Measurements from ENCODE around the gene RPS8.
"Not testable (repeated sequence)": the region's sequence is repeated elsewhere in the genome, so short reads cannot be mapped to it uniquely, and the experiment has no call there.

Gene RPS8

DNA sequence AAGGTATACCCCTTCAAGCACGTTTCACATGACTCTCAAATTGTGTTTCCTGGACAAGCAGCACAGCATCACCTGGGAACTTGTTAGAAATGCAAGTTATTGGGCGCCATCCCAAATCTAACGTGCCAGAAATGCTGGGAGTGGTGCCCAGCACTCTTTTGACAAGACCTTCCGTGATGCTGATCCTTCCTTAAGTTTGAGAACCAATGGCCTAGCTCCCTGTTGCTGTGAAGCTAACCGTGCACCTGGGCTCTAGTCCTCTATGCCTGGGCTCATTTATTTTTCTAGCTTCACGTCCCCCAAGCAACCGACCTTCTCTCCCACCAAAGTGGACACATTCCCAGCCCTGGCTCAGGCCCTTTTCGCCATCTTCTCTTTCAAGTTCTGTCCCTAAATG lies 8.4 kb downstream of the RPS8 start:
- no peak for DNase-seq (ENCODE audit: low read depth)

DNA sequence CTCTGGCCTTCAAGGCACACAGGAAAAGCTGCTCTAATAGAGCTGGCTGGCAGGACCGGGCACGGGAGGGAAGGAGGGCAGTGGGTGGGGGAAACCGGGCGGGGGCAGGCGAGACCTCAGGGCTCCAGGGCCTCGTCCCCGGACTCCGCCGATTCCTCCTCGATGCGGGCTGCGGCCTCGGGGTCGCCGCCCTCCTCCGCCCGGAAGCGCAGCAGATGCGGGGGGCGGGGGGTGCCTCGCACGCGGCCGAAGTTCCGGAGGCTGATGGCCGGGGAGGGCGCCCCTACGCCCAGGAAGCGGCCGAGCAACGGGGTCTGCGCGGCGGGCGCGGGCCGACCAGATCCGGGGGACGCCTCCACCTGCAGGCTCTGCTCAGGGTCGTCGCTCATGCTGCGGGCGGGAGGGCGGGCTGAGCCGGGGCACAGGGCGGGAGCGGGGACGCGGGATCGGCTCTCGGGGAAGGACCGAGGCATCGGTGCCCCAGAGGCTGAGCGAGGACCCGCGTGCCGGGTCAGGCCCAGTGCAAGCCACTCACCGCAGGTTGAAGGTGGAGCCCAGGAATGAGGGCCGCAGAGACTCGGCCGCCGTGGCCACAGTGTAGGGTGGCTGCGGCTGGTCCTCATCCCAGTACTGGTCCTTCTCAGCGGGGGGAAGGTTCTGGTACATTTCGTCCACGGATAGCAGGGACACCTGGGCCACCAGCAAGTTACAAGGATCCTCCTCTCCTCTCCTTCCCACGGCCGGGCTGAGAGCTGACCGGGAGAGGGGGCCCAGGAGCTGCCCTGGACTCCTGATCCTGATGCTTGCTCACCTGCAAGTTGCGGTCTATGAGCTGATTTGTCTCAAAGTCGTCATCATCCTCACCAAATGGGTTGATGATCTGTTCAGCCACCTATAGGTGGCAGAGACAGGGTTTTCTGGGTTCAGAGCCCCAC lies 9.0 kb downstream of the RPS8 start:
- DNase-seq (ENCODE audit: low read depth), result no peak

DNA sequence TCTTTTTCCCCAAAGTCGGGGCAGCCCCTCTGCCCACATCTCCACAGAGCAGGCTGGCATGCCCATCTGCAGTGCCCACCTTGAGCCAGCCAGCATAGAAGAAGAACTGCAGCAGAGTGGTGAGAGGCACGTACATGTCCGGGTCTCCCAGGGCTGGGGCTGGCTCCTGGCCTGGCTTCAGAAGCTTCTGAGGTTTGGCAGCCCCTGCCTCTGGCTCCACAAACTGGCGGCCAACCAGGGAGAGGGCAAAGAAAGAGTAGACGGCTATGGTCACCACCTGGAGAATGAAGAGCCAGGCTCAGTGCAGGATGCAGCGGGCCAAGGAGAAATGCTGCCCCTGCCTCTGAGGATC lies 9.7 kb downstream of the RPS8 start:
- no peak for DNase-seq (ENCODE audit: low read depth)

DNA sequence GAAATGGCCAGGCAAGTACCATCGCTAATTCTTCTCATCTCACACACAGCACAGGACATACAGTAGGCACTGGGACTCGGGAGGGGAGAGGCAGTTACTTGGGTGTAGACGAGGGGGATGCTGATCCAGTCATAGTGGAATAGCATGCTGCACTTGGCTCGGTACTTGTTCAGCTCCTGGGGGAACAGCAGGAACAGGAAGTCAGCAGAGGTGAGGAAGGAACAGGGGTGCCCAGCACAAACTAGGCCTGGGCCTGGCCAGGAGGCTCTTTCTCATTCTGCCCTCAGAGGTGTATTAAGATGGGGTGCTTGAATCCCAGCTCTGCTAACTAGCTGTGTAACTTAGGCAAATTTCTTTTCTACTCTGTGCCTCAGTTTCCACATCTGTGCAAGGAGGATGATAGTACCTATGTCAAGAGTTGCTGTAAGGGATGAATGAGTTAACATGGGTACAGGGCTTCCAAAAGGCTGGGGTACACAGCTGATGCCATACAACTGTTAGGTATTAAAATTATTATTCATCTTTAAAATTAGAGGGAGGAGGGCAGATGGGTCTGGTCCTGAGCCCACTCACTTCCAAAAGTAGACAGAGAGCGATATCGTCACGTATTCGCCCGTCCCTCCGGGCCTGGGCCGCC lies 10.3 kb downstream of the RPS8 start:
- no peak for DNase-seq (ENCODE audit: low read depth)

DNA sequence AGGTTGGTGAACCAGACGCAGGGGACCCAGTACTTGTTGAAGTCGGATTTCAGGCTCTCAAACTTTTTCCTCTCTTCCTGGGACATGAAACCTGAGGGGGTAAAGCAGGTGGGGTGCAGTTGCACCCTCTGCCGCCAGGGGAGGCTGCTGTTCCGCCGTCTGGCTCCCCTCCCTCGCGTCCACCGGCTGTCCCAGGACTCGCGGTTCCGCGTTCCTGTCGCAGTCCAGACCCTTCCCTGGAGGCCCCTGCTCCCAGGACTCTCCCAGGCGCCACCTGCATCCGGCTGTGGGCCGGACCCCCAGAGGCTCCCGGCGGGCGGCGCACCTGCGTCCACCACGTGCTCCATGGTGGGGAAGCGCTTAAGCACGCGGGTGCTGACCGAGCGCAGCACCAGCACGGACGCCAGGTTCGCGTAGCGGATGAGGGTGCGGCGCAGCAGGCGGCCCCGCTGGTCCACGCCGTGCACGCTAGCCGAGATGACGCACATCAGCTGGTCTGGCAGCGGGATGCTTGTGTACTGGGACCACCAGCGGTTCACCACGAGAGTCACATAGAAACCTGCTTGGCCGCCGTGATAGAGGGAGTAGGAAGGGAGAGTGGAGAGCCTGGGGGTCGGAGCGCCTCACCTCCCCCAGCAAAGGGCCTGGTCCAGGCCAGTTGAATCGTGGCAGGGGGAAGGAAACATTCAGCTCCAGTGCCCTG lies 10.9 kb downstream of the RPS8 start:
- DNase-seq (ENCODE audit: low read depth), result no peak

DNA sequence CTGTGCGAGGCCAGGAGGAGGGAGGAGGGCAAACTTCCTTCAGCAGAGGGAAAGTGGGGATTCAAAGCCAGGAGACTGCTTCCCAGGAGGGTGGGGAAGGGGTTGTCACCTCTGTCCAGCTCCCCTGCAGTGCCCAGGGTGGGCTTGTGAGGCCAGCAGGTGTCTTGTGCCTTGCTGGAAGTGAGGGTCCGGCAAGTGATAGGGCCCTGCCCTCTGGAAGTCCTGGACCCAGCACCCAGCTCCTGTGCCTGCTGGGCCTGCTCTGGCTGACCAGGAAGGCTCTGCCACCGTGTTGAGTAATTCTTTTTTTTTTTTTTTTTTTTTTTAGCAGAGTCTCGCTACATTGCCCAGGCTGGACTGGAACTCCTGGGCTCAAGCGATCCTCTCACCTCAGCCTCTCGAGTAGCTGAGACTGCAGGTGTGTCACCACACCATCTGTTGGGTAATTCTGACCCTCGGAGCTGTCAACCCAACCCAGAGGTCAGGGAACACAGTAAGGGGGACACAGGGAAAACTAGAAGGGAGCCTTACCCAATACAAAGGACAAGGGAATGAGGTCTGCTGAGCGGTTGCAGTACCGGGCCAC lies 11.6 kb downstream of the RPS8 start:
- DNase-seq (ENCODE audit: low read depth), result no peak

DNA sequence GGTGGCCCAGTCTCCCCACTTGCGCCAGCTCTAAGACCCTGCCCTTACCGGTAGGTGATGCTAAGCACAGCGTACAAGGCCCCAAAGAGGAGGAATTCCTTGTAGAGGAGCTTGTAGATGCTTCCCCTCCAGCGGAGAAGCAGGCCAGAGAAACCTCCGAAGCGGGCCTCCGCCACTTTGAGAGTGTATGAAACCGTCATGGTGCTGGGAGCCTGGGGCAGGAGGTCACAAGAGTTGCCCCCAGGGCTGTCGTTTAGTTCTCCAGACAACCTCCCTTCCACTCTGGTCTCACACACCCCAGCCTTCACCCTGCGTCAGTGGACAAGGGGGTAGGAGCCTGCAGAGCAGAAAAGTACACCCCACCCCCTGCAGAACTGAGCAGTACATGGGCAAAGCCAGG lies 12.2 kb downstream of the RPS8 start:
- no peak for DNase-seq (ENCODE audit: low read depth)

DNA sequence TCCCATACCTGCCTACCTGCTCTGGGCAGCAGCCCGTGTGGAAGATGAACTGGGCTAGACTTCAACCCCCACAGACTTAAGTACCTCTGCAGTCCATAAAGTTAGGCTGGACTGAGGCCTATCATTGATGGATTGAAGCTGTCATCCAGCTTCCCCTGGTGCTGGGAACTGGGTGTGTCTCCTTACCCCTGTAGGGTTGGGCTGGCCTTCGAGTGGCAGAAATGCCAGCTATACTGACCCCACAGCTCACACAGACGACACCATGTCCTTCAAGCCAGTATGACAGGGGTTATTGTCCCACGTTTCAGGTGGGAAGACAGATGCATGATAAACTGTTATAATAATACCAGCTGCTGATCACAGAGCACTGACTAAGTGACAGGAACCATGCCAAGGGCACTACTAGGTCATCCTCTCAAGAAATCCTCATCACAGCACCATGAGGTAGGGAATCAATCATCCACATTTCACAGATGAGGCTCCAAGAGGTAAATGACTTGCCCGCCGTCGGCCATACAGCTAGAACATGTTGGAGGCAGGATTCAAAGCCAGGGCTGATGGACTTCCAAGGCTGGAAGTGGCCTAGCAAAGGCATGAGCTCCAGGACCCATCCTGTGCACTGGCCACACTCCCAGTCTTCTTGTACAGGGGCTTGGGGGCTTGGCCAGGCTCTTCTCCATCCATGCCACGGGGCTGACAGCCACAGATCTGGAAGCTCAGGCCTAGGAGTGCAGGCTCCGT lies 12.9 kb downstream of the RPS8 start, which contains the start of gene BEST4:
Gene BEST4 (minus strand): TSS at position 51 of the 741 bp plus-strand sequence. CDS start 465 bp downstream, outside the sequence.
- no peak for DNase-seq (ENCODE audit: low read depth)

DNA sequence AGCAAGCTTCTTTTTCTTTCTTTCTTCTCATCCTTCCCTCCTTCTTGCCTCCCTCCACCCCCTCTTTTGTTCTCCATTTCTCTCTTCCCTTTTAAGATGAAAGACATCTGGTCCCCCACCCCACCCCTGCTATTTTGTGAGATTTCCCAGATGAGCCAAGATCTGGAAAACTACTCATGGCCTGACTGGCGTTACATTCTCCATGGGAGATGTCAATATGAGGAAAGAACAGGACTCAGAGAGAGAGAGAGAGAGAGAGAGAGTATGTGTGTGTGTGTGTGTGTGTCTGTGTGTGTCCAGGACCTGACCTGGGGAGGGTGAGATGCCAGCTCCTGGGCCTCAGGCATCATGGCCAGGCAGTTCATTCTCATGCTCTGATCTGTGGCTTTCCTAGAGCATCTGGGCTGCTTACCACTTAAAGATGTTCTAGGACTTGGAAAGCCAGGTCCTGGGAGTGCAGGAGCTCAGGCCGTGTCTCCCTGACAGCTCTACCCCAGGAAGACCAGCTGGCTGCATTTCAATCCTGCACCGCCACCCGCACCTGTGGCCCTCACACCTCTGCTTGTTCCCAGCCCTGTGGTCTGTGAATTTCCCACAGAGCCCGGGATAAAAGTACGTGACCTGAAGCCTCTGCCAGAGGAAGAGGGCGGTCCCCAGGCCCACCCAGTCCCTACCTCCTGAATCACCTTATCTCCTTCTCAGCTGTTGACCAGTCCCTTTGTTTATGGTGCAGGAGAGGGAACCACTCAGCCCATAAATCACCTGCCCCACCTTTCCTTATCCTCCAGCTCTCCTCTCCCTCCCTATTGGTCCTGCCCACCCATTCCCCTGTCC lies 15.8 kb downstream of the RPS8 start:
- no peak for DNase-seq (ENCODE audit: low read depth)

DNA sequence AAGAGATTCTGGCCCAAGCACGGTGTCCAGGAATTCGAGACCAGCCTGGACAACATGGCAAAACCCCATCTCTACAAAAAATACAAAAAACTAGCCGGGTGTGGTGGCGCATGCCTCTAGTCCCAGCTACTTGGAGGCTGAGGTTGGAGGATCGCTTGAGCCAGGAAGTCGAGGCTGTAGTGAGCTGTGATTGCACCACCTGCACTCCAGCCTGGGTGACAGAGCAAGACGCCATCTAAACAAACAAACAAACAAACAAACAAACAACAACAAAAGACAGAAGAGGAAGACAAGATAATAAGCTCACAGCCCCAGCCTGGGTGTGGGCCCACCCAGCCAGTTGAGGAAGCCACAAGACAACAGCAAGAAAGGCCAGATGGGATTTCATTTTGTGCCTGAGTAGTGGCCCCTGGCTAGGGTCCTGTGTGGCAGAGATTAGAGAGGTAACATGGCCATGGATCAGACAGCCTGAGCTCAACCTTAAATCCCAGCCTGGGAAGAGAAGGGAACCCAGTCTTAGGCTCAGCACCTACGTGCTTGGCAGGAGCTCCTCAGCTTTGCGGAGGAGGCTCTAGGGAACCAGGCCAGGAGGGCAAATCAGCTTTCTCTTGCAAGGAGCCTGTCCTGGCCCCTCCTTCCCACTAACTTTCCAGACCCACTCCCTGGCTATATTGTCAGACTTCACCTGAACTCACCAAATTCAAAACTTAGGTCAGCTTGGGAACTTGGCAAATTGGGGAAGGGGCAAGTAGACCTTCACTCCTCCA lies 17.6 kb downstream of the RPS8 start:
- DNase-seq (ENCODE audit: low read depth), result no peak

DNA sequence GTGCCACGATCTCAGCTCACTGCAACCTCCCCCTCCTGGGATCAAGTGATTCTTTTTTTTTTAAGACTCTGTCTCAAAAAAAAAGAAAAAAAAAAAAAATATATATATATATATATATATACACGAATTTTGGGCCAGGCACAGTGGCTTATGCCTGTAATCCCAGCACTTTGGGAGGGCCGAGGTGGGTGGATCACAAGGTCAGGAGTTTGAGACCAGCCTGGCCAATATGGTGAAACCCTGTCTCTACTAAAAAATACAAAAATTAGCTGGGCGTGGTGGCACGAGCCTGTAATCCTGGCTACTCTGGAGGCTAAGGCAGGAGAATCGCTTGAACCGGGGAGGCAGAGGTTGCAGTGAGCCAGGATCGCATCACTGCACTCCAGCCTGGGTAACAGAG lies 22.5 kb downstream of the RPS8 start:
- DNase-seq (ENCODE audit: low read depth), result not testable (repeated sequence)

DNA sequence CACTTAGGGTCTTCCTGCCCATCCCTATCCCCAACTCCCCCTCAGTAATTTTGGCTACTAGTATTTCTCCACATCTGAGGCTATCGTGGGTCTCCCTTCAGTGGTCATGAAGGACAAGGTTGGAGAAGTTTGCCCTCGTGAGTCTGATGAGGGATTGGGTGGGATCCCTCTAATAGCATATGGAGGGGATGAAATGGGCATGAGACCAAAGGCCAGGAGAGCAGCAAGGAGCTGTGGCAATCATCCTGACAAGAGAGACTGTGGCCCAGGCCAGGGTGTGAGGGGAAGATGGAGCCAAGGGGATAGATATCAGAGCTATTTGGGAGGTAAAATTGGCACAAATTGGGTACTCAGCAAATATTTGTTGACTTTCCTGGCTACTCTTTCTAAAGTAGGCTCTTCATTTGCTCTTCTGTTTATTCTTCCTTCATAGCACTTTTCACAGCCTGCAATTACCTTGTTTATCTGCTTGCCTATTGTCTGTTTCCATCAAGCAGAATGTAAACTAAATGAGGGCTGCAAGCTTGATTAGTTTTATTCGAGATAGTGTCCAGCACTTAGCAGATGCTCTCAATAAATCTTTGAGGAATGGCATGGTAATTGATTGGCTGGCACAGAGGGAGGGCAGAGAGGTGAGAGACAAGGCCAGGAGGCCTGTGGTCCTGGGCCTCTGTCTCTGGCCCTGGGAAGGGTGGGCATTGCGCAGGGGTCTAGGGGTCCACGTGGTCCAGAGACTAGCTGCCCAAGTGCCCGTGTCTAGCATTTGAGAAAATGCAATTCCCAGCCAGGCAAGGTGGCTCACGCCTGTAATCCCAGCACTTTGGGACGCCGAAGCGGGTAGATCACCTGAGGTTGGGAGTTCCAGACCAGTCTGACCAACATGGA lies 23.4 kb downstream of the RPS8 start:
- no peak for DNase-seq (ENCODE audit: low read depth)

DNA sequence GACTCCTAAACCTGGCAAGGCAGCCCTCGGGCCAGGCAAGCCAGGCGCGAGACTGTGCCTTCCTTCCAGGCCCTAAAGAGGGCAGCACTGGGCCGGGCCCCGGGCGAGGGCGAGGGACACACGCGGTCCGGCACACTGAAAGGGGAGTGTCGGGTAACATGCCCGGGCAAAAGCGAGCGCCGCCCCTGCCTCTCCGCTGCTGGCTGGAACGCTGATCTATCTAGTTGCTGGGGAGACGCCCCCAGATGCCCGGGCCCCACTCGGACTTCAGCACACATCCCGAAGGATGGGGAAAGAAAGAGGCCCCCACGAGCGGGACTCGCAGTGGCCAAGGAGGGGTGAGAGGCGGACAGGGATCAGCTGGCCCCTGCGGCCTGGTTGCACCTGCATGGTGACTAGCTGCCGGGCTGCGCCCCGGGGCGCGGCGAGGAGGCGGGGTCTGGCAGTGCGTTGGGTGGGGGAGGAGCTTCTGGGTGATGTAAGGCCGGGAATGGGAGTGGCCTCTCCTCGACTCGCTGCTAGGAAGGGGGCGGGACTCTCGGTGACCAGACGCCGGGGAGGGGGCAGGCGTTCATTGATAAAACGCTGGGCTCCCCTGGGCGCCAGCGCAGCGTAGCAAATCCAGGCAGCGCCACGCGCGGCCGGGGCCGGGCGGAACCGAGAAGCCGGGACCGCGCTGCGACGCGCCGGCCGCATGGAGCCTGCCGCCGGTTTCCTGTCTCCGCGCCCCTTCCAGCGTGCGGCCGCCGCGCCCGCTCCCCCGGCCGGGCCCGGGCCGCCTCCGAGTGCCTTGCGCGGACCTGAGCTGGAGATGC lies 24.6 kb downstream of the RPS8 start, which contains the start of gene PLK3:
Gene PLK3 (plus strand): TSS at position 608 of the 815 bp plus-strand sequence. CDS start 87 bp downstream, at position 695.
- DNase-seq (ENCODE audit: low read depth), result peak; percentile 83

DNA sequence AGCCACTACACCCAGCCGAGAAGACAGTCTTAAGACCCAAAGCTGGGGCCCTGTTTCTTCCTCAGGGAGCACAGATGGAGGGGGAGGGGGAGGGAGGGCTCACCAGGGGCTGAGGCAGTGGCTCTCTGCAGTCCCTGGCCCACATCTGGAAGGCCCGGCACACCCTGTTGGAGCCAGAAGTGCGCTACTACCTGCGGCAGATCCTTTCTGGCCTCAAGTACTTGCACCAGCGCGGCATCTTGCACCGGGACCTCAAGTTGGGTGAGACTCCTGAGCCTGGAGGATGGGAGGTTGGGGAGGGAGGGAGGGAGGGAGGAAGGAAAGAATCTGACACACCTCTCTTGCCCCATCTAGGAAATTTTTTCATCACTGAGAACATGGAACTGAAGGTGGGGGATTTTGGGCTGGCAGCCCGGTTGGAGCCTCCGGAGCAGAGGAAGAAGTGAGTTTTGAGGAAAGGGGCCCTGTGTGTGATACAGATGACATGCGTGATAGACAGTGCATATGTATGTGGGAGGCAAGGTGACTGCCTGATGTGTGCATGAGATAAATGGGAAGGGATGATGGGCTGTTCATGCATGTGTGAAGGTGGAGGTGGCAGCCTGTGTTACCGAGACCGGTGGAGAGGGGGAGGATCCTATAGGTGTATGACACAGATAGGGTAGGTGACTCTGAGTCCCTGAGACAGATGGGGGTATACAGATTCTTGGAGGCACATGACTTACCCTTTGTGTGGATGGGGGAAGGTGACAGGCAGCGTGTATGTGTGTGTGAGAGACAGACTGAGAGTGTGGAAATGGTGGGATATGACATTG lies 26.4 kb downstream of the RPS8 start:
- no peak for DNase-seq (ENCODE audit: low read depth)

DNA sequence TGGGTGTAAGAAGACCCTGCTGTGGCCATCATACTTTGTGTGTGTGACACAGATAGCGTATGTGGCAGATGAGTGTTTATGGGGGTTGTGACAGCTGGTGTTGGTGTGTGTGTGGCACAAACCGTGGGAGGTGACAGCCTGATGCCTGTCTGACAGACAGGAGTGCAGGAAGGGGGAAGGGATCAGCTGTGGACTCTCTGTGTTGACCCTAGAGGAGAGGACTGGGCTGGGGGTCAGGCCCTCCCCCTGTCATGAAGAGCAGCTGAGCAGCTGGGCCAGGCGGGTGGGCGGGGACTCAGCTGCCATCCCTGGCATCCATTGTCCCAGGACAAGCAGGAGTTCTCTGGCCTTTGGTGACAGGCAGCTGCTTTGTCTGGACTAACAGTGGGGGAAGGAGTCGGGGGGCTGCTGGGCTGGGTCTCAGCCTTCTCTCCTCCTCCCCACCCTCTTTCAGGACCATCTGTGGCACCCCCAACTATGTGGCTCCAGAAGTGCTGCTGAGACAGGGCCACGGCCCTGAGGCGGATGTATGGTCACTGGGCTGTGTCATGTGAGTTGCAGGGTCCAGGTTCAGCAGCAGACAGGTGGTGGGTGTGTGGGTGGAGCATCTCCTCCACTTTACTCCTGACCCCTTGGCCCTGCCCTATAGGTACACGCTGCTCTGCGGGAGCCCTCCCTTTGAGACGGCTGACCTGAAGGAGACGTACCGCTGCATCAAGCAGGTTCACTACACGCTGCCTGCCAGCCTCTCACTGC lies 27.1 kb downstream of the RPS8 start:
- no peak for DNase-seq (ENCODE audit: low read depth)

DNA sequence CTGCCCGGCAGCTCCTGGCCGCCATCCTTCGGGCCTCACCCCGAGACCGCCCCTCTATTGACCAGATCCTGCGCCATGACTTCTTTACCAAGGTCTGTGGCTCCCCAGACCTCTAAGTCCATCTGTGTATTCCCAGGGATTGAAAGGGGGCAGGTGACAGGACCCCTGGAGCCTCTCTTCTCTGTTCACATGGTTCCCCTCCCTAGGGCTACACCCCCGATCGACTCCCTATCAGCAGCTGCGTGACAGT lies 27.6 kb downstream of the RPS8 start:
- DNase-seq (ENCODE audit: low read depth), result no peak

Data from GM04503 (cell line).